GM19238 (cell line): ENCODE measurements around the gene COL18A1.
"Not testable (repeated sequence)": the region's sequence is repeated elsewhere in the genome, so short reads cannot be mapped to it uniquely, and the experiment has no call there.

Experiments
- DNase-seq: peaks from one replicate; pipeline ENCODE4 v3.0.0; 2011; ENCODE audit warnings: low spot score; ENCODE audit not compliant: insufficient read length

COL18A1 gene

DNA sequence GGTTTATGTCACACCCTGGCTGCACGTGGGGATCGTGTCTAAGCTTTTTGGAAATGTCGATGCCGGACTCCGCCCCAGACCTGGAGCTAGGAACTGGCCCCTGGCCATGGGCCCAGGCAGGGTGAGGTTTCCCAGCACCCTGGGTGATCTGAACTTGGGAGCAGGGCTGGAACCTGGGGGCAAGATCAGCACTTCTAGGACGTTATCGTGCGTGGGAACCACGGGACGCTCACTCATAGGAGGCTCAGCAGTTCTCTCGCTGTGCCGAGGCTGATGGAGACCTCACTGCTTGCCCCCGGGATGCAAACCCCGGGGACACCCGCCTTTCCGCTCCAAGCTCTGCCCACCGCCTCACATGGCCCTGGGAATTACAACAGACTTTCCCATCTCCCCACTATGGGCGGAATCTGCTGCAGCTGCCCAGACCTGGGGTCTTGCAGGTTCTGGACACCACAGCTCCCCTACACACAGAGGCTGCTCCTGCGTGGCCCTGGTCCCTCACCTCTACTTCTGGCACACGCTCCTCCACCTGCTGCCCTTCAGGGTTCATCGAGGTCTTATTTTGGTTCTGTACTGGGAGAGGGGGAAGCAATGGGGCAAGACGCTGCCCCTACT is 35.9 kb downstream of the COL18A1 start:
- no peak for DNase-seq

DNA sequence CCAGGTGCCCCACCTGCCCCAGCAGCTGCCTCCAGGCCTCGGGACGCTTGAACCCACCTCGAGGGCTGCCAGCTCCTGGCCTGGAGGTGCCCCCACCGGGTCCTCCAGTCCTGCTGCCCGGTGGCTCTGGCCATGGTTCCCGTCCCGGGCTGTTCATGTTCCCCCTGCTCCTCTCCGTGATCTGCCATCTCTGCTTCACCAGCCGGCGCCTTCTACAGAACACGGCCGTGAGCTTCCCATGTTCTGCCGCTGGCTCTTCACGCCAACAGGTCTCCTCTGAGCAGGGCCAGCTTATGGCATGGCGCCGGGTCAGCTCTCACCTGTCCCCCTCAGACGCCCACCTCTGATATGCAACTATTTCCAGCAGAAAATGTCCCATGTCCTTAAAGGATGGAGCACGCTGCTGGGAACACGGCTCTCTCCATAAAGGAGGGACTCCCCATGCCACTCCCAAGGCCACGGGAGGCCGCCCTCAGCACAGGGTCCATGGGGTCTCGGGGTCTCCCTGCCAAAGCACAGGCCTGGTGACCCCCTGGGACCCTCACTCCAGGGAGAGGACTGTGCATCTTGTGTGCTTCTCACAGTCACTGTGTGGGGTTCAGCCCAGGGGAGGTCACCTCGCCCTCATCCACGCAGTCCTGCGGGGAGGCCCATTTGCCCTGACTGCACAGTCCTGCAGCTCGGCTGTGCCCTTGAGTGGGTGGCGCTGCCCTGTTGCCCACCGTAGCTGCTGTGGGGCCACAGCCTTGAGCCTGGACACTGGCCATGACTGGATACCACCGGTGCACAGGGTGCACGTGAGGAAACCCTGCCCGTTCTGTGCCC is 36.7 kb downstream of the COL18A1 start:
- no peak for DNase-seq

DNA sequence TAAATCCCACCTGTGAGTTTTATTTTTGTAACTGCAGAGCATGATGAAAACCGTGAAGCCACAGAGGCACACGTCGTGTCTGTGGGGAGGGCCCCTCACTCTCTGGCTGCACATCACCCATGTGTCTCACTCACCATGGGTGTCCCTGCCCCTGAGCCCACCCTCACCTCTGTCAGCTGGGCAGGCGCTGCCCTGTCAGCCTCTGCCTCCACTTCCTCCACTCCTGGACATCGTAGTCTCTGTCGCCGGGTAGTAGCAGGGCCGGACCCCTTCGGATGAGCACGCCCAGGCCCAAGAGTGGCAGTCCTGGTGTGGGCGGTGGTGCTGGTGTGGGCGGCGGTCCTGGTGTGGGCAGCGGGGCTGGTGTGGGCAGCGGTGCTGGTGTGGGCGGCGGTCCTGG is 37.3 kb downstream of the COL18A1 start:
- DNase-seq = no peak

DNA sequence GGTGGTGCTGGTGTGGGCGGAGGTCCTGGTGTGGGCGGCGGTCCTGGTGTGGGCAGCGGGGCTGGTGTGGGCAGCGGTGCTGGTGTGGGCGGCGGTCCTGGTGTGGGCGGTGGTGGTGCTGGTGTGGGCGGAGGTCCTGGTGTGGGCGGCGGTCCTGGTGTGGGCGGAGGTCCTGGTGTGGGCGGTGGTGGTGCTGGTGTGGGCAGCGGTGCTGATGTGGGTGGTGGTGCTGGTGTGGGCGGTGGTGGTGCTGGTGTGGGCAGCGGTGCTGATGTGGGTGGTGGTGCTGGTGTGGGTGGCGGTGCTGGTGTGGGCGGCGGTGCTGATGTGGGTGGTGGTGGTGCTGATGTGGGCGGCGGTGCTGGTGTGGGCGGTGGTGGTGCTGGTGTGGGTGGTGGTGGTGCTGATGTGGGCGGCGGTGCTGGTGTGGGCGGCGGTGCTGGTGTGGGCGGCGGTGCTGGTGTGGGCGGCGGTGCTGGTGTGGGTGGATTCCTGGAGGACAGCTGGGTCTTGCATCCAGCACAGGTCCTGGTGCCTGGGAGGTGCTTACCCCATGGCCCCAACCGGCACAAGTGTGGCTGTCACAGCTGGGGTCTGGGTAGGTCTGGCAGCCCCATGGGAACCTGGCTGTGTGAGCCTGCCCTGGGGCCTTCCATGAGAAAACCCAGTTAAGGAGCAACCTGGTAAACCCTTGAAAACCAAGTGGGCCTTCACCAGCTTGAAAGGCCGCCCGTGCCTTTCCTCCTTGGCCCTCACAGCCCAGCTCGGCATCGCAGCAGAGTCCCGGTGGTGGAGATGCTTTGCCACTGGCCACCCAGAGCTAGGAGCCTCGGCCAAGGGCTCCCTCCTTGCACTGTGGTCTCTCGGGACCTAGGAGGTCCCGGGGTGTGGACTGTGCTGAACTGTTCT is 38.0 kb downstream of the COL18A1 start:
- DNase-seq = not testable (repeated sequence)

DNA sequence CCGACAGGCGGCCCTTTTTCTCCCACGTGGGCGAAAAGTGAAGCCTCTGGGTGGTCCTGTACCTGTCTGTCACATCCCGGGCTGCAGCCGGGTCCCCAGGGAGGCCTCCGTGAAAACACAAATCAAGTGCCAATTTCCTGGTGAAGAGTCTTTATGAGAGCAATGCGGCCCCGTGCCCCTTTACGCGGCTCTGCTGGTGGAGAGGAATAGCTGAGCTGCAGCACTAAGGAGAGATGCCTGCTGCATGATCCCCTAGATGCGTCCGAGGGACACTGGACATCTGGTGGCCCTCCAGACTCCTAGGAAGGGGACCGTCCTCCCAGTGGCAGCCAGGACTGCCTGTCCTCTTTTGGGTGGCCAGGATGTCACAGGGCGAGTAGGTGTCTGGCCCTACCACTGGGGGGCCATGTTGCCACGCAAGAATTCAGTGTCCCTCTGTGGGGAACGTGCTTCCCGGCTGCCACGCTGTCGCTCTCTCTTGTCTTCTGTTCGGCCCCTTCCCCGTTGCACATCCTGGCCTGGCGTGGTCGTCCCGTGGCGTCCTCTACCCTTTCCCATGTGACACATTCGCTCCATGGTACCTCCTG is 38.7 kb downstream of the COL18A1 start:
- DNase-seq = no peak

DNA sequence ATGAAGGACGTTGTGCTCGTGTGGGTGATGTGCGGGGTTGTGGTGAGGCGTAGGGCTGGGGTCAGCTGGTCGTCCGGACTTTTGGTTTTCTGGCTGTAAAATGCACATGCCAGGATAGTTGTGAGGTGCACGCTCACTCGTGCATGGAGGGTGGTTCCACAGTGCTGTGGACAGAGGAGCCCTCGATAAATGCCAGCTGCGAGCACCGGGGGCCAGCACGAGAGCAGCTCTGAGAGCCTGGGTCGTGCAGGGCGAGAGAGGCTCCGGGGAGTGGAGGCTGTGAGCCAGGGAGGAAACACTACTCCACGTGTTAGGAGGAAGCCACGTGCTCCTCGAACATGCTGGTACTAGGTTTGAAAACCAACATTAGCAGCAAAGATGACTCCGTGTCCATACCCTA is 39.4 kb downstream of the COL18A1 start:
- DNase-seq = no peak

DNA sequence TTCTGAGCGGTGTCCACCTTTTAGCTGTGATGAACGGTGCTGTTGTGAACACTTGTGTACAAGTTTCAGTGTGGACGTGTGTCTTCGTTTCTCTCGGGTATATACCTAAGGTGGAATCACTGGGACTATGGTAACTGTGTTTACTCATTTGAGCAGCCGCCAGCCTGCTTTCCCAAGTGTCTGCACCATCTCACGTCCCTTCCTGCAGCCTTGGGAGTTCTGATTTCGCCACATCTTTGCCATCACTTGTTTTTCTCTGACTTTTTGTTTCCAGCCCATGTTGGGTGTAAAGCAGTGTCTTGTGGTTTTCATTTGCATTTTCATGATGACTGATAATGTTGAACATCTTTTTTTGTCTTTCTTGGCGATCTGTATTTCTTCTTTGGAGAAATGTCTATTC is 40.4 kb downstream of the COL18A1 start:
- no peak for DNase-seq

DNA sequence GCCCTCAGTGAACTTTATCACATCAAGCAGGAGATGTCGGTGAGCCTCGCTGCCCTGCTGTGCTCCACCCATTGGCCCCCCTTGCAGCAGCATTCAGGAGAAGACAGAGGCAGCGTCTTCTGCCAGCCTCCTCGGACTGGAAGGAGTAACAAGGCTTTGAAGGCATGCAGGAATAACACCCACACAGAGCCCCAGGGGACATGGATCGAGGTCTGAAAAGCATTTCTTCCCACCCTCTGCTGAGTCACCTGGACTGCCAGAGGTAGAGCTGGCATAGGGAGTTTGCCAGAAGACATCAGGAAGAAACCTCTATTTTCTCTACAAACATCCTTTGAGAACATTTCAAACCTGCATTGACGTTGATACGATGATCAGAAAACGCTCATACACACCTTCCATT is 42.9 kb downstream of the COL18A1 start:
- DNase-seq = no peak

DNA sequence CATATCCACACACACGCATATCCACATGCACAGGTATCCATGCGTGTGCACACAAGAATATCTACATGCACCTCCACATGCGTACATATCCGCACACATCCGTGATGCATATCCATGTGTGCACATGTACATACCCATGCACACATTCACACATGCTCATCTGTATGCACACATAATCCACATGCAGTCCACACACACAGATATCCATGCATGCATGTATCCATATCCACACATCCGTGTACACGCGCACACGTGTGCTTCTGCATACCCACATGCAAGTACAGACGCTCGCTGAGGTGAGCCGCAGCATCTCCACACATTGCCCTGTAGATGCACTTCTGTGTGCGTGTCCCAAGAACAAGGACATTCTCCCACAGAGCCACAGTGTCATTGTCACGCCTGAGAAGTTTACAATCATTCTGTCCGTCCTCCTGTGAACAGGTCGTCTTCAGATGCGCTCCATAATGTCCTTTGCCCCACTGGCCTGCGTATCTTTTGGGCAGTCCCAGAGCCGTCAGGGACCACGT is 43.4 kb downstream of the COL18A1 start:
- DNase-seq = no peak

DNA sequence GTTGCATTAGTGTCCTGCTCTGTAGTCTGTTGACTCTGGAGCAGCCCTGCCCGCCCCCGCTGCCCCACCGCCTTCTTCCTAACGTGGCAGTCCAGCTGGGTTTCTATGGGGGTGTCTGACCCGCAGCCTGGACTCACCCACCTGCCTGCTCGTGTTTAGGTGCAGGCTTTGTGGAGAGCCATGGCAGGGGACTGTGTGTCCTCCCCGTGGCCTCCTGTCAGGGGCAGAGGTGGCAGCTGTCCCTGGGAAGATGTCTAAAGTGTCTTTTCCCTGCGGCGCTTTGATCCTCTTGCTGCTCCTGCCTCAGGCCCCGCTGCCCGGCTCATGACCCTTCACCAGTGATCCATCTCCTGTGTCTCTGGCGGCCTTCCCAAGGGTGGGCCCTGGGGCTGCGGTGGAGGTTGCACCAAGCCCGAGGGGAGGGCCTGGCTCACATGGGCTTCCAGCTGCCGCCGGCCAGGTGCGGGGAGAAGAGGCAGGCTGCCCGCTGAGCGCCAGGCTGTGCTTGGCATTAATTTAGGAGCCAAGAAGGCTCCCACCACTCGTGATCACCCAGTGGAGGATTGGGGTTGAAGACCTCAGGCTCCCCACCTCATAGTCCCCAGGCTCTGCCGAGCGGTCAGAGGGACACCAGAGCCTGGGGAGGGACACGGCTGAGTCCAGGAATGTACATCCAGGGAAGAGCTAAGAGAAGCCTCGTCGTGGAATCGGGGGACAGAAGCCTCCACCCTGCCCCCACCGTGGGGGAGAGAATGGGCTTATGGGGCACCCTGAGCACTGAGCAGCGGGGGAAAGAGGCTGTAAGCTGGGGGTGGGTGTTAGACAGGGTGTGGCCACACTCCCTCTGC is 44.1 kb downstream of the COL18A1 start:
- DNase-seq = no peak

DNA sequence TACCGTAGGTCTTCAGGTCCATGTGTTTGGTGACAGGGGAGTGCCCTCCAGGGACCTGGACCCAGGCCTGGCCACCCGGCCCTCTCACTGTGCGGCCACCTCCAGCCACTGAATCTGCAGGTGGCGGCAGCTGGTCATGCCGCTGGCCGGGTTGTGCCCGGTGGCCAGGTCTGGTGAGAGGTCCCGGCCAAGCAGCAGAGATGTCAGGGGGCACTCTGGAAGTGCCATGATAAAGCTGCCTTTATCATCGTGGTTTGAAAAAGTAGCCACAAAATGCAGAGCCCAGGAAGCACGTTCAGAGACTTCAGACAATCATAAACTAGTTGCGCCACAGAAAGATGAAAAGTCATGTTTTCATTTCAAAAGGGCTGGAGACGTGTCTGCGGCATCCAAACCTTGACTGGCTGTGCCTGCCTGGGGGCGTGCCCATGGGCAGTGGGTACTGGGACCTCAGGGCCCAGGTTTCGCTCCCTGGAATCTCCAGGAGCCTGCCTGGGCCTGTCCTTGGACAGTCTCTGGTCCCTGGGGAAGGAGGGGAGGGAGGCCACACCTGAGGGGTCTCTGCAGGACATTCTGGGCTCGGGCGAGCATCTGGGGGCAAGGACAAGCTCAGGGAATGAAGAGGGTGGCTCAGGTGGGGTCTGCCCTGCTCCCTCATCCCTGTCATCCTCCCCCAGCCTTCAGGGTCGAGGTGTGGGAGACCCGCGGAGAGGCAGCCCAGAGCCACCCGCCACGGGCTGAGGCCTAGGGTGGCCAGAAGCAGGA is 44.9 kb downstream of the COL18A1 start:
- no peak for DNase-seq

DNA sequence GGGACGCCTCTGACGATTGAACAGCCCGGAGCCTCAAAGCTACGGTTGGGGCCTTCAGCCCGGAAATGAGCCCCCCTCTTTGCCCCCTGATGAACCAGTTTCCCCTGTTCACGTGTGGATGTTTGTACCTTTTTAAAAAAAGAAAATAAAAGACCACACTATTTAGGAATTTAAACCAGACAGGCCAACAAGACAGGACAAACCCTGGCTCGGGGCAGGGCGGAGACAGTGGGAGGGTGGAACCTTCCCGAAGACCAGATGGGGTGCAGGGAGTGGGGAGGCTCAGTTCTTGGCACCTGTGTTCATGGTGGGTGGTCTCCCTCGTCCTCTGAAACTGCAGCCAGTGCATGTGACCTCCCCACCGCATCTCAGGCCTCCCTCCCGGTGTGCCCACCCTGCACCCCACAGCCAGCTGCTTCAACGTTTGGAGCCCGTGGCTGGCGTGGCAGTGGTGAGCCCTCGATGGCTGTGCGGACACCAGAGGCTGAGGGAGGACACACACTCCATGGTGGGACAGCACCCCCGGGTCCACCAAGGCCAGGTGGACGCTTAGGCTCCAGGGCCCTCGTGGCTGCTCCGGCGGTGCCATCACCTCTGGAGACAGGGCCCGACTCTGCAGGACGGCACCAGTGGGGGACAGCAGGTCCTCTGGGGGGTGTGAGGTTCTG is 45.6 kb downstream of the COL18A1 start:
- no peak for DNase-seq

DNA sequence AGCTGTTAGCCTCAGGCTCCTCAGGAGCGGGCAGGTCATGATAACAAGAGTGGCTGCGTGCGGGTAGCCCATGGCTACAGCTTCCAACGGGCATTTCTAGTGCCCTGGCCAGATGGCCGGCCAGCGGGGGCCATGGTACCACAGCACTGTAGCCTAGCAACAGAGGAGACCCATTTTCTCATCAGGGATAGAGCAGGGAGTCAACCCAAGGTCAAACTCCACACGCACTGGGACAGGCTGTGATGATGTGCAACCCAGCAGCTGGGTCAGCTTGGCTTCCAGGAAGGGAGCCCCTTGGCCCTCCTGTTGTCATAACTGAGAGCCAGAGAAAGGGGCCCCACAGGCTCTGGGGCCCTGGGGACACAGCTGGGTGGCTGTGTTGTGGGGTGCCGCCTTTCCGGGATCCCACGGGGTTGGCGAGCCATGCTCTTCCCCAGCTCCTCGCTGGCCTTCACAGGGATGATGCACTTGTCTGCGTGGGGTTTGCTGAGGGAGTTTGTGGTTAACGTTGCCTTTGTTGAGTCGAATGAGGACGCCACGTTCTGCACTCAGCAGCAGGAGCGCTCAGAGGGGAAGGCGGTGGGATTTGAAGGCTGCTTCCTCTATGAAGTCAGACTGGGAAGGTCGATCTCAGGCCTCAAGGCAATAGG is 46.3 kb downstream of the COL18A1 start:
- DNase-seq = no peak

DNA sequence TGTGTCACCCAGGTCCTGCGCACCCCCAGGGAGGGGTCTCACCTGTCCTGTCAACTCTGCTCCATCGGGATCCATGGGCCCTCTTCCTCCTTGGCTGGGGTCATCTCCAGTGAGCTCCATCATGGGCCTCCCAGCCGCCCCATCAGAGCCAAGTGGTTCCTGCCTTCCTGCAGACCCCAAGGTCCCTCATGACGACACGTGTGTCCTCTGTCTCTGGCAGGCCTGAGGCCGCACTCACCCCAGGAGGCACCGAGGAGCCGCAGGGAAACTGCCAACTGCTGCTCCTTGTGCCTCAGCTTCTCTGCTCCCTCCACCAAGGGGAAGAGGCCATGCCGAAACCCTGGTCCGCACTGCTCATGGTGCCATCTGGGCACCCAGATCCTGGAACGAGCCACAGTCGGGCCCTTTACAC is 46.8 kb downstream of the COL18A1 start:
- DNase-seq = no peak

DNA sequence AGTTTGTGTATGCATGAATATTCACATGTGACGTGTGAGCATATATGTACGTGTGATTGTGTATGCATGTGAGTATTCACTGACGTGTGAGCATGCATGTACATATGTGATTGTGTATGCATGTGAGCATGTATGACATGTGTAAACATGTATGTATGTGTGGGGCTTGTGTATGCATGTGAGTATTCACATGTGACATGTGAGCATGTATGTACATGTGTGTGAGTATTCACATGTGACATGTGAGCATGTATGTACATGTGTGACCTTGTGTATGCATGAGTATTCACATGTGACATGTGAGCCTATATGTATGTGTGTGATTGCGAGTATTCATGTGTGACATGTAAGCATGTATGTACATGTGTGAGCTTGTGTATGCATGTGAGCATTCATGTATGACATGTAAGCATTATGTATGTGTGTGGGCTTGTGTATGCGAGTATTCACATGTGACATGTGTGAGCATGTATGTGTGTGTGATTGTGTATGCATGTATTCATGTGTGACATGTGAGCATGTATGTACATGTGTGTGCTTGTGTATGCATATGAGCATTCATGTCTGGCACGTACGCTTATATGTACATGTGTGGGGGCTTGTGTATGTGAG is 47.8 kb downstream of the COL18A1 start:
- DNase-seq = no peak

DNA sequence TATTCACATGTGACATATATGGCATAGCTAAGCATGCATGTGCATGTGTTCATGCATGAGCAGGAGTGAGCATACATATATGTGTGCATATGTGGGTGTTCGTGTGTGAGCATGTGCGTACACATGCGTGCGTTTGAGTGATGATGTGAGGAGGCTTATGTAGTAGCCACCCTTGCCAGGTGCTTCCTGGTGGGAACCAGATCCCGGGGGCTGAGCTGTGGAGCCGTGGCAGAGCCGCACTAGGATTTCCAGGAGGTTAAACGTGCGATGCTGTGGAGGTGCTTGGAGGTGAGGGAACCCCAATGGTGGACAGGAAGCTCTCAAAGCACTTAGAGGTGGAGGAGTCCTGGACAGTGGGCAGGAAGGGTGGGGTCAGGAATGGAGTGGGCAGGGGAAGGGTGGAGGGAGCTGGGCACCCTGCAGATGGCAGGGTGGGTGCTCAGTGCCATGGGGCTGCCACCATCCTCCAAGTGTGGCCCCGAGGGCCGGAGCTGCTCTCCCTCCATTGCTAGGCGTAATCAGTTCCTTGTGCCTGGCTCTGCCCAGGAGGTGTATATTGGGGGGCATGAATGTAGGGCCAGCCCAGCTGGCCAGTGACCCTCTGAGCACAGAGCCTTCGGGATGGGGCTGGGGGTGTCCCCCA is 48.5 kb downstream of the COL18A1 start:
- DNase-seq = no peak

DNA sequence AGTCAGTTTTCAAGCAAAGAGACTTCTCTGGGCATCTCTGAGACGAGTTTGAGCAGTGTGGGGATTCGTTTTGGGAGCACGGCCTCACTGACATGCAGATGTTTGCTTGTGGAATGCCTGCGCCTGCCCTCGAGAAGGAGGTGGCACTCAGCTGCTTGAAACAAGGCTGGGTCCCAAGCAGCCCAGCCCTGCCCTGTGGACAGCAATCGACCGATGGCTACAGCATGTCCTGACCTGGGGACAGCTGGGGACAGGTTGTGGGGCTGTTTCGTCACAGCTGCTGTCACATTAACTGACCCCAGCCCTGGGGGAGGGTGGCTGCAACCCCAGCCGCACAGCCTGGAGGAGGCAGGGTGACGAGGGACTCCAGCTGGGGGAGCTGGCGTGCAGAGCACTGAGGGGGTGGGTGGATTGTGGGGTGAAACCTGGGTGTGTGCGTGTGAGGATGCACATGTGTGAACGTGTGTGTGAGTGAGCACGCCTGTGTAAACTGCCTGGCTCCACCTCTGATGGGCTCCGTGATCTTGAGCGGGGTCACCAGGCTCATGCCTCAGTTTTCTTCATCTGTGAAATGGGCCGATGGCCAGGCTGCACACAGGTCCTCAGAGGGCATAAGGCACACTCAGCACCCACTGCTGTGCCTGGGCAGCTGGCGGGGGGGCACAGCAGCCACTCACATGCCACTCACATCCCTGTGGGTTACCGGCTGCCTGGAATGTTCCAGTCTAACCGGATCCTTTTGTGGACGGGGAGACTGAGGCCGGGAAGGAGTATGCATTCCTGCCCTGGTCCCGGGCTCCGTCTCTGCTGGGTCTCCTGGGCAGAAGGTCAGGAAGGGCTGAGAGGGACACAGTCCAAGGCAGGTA is 49.3 kb downstream of the COL18A1 start:
- no peak for DNase-seq
